Nephron (organoid): ENCODE measurements around the gene KAT7.

Experiments used
- H3K27ac Mint-ChIP-seq, 3 experiments: 2 replicates each; pipeline ENCODE4 v1.8.0; 2020; ENCODE audit warnings: mixed read lengths in 3 of 3, mild to moderate bottlenecking in 2 of 3, moderate library complexity in 1 of 3
- H3K27me3 Mint-ChIP-seq: 2 replicates; pipeline ENCODE4 v1.8.0; 2021; ENCODE audit warnings: low read depth, mild to moderate bottlenecking, moderate library complexity, mixed read lengths
- H3K36me3 Mint-ChIP-seq: 2 replicates; pipeline ENCODE4 v1.8.0; 2020; ENCODE audit warnings: low read depth, mixed read lengths
- H3K4me1 Mint-ChIP-seq: 2 replicates; pipeline ENCODE4 v1.8.0; 2020; ENCODE audit warnings: mixed read lengths
- H3K4me3 Mint-ChIP-seq, 3 experiments: 2 replicates each; pipeline ENCODE4 v1.8.0; 2020; ENCODE audit warnings: mild to moderate bottlenecking in 3 of 3, mixed read lengths in 3 of 3, moderate library complexity in 2 of 3
- H3K9me3 Mint-ChIP-seq: 2 replicates; pipeline ENCODE4 v1.8.0; 2020; ENCODE audit warnings: mixed read lengths
- CTCF ChIP-seq, 3 experiments: fragments of 200-600 bp; sonication (generic); IDR thresholded peaks; one replicate each; pipeline ENCODE4 v1.5.0; 2021; ENCODE audit warnings: antibody characterized with exemption in 3 of 3; ENCODE audit not compliant: unreplicated experiment in 3 of 3

KAT7 gene

DNA sequence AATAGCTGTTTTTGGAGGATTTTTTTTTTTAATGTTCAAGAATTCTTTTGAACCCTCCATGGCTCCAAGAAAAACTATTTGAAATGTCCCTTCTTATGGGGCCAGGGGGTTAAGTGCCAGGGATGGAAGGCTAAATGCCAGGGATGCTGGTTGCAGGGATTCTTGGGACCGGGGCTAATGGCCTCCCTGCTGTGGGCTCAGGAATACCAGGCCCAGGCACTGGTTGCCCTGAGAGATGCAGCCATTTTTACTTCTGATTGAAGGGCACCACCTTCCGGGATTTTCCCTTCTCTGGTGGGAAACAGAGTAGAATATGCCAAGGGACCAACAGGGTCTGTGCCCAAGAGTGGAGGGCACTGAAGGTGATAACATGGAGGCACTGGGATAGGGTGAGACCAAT lies 10.9 kb upstream of the KAT7 start:
- TF ChIP-seq CTCF (IDR thresholded peaks at IDR 0.05; ENCODE audit: unreplicated experiment in 3 of 3), result no peak

DNA sequence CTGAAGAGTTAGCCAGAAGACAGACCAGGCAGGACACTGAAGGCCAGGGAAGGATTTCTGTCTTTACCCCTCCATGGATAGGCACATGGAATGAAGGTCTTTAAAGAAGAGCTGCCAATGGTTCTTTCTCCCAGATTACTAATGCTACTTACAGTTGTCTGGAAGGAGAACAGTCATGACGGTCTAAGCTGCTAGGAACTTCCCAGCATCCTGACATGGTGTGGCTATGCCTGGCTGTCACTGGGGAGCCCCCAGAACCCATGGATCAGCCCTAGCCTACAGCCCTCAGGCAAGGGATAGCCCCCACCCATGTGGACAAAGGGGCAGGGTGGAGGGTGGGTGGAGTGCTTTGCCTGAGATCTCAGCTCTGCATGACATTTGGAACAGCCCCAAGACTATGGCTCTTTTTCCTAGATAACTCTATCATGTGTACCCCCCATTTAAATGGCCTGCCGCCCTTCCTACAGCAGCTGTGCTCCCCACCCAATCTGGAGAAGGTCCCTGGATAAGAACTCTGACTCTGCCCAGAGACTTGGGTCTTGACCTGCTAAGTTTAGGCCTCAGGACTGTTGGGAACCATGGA lies 9.2 kb upstream of the KAT7 start:
- H3K4me3 Mint-ChIP-seq, result no peak overlapping the region
- H3K9me3 Mint-ChIP-seq, result no peaks in the 10 kb centered on the region
- TF ChIP-seq CTCF (IDR thresholded peaks at IDR 0.05; ENCODE audit: unreplicated experiment in 3 of 3), result no peak
- peaks cover 29% of the 10 kb centered on the region for H3K4me1 Mint-ChIP-seq
- H3K27me3 Mint-ChIP-seq, result peaks cover 14% of the 10 kb centered on the region
- no peaks in the 10 kb centered on the region for H3K36me3 Mint-ChIP-seq
- H3K27ac Mint-ChIP-seq, result peak overlapping the region in 2 of 3 experiments; percentile 5 to 67

More for the DNA sequence above, 10.9 kb upstream of the KAT7 start:
- peak overlapping the region; percentile 28 to 88 (median 48) for H3K27ac Mint-ChIP-seq
- peaks cover 18% of the 10 kb centered on the region for H3K27me3 Mint-ChIP-seq
- H3K4me3 Mint-ChIP-seq, result no peak overlapping the region
- H3K36me3 Mint-ChIP-seq, result no peaks in the 10 kb centered on the region
- no peaks in the 10 kb centered on the region for H3K9me3 Mint-ChIP-seq
- H3K4me1 Mint-ChIP-seq, result peaks cover 17% of the 10 kb centered on the region

GRCh38 chr17:49779739-49780231 lies 8.7 kb upstream of the KAT7 start:
- H3K36me3 Mint-ChIP-seq, result no peaks in the 10 kb centered on the region
- peaks cover 34% of the 10 kb centered on the region for H3K4me1 Mint-ChIP-seq
- TF ChIP-seq CTCF (IDR thresholded peaks at IDR 0.05; ENCODE audit: unreplicated experiment in 3 of 3), result peak; percentile 48 to 57 (median 57)
- peak overlapping the region in 2 of 3 experiments; percentile 5 to 67 for H3K27ac Mint-ChIP-seq
- peaks cover 14% of the 10 kb centered on the region for H3K27me3 Mint-ChIP-seq
- no peaks in the 10 kb centered on the region for H3K9me3 Mint-ChIP-seq
- H3K4me3 Mint-ChIP-seq, result no peak overlapping the region

DNA sequence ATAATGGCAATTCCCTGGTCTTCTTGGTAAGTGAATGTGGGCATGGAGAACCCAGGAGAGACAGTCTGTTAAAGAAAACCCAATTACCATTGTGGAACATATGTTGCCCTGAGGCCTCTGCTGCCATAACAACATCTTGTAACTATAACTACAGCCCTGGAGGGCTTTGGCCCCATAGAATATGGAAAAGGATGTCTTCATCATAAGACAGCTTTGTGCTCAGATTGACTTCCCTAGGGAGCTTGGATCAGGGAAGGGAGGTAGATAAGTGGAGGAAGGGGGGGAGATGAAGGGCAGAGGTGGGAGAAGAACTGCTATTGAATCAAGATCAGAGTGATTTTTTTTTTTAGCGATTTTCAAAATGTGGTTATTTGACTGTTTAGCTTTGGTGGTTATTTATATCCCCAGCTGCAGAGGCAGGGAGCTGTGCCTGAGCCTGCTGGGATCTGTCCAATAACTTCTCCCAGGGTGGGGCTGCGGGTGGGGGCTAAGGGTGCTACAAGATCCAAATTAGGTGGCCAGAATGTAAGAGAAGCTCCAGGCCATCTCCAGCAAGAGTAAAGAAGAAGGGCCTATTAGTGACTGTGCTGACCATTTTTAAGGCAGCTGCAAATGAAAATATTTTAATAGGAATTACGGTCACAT lies 5.3 kb upstream of the KAT7 start:
- Mint-ChIP-seq H3K9me3 (no peaks in the 10 kb centered on the region), H3K27ac (peak overlapping the region; percentile 0 to 65 (median 4)), H3K27me3 (no peaks in the 10 kb centered on the region), H3K4me3 (no peak overlapping the region), H3K4me1 (peaks cover 26% of the 10 kb centered on the region), H3K36me3 (no peaks in the 10 kb centered on the region)
- TF ChIP-seq CTCF (IDR thresholded peaks at IDR 0.05; ENCODE audit: unreplicated experiment in 3 of 3), result no peak

DNA sequence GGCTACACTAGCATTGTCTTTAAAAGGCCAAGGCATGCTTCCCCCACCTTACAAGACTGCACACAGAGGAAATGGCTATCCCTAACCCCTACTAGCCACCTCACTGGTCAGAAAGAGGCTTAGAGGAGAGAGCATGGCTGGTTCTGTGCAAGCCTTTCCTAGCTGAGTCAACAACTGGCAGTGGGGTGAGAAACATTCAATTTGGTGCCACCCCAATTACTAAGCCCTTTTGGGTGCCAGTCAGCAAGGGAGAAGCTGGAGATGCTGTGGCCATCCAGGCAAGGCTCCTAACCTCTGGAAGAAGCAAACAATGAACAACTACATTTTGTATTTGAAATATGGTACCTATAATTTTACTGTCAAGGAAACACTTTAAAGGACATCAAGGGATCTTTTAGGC lies 4.7 kb upstream of the KAT7 start:
- TF ChIP-seq CTCF (IDR thresholded peaks at IDR 0.05; ENCODE audit: unreplicated experiment in 3 of 3), result no peak
- H3K27me3 Mint-ChIP-seq, result no peaks in the 10 kb centered on the region
- no peaks in the 10 kb centered on the region for H3K36me3 Mint-ChIP-seq
- H3K27ac Mint-ChIP-seq, result peak overlapping the region in 1 of 3 experiments; percentile 65
- peaks cover 29% of the 10 kb centered on the region for H3K4me1 Mint-ChIP-seq
- no peaks in the 10 kb centered on the region for H3K9me3 Mint-ChIP-seq
- H3K4me3 Mint-ChIP-seq, result no peak overlapping the region

- no peak overlapping the region for H3K27ac Mint-ChIP-seq
- no peaks in the 10 kb centered on the region for H3K27me3 Mint-ChIP-seq
- H3K9me3 Mint-ChIP-seq, result no peaks in the 10 kb centered on the region
- H3K4me1 Mint-ChIP-seq, result peaks cover 35% of the 10 kb centered on the region
- H3K4me3 Mint-ChIP-seq, result no peak overlapping the region
- peaks cover 3% of the 10 kb centered on the region for H3K36me3 Mint-ChIP-seq
- no peak for TF ChIP-seq CTCF (IDR thresholded peaks at IDR 0.05; ENCODE audit: unreplicated experiment in 3 of 3)
Measured at GRCh38 chr17:49784636-49785035, 3.8 kb upstream of the KAT7 start.
